Measurements from ENCODE around the gene ZBTB33.

Gene ZBTB33, protein sequence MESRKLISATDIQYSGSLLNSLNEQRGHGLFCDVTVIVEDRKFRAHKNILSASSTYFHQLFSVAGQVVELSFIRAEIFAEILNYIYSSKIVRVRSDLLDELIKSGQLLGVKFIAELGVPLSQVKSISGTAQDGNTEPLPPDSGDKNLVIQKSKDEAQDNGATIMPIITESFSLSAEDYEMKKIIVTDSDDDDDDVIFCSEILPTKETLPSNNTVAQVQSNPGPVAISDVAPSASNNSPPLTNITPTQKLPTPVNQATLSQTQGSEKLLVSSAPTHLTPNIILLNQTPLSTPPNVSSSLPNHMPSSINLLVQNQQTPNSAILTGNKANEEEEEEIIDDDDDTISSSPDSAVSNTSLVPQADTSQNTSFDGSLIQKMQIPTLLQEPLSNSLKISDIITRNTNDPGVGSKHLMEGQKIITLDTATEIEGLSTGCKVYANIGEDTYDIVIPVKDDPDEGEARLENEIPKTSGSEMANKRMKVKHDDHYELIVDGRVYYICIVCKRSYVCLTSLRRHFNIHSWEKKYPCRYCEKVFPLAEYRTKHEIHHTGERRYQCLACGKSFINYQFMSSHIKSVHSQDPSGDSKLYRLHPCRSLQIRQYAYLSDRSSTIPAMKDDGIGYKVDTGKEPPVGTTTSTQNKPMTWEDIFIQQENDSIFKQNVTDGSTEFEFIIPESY

DNA sequence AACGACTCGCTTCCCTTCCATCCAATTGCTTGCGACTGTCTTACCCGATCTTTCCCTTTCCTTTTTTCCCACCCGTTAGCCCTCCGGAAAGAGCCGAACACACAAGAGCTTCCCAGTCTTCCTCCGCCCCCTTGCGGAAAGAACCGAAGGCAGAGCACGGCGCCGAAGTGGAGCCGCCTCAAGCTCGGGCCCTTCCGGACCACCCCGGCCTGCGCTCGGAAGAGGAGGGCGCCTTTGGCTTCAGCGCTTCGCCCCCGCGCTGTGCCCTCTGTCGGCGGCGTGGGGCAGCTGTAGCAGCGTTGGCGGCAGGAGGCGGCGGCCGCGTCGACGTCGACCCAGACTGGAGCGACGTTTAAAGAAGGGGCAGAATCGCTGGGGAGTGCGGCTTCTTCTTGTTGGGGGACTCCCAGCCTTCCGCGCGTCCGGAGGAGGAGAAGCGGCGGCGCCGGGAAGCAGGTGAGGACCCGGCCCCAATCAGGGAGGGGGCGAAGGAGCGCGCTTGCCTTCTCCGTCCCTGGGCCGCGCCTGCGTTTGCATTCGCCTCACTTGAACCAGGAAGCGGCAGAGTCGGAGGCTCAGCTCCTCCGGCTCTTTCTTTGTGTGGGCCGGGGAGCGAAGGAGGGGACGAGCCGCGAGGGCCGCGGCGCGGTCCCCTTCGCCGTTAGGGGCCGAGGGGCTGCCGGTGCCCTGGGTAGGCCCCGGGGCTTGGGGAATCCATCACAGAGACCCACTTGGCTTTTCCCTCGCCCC is at the start of gene ZBTB33:
Gene ZBTB33 (plus strand): TSS at position 291 of the 750 bp plus-strand sequence. CDS start 2,604 bp downstream, outside the sequence.
- DNase-seq: peak; percentile 93

DNA sequence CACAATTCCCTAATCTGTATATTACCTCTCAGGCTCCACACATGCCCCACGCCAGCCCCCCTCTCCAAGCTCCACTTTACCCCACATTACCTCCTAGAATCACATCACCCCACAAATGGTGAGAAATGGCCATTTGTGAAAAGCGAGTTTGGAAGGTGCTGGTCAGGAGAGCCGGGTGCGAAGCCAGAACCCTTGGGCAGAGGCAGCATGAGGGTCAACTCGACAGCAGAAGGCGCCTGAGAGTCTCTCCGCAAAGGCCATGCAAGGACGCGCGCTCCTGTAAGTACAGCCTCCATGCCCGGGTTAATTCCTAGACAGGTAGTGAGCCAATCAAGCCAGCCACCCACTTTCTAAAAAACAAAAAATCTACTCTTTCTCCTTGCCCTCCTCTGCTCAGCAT is 49.8 kb upstream of the ZBTB33 start:
- DNase-seq: no peak

DNA sequence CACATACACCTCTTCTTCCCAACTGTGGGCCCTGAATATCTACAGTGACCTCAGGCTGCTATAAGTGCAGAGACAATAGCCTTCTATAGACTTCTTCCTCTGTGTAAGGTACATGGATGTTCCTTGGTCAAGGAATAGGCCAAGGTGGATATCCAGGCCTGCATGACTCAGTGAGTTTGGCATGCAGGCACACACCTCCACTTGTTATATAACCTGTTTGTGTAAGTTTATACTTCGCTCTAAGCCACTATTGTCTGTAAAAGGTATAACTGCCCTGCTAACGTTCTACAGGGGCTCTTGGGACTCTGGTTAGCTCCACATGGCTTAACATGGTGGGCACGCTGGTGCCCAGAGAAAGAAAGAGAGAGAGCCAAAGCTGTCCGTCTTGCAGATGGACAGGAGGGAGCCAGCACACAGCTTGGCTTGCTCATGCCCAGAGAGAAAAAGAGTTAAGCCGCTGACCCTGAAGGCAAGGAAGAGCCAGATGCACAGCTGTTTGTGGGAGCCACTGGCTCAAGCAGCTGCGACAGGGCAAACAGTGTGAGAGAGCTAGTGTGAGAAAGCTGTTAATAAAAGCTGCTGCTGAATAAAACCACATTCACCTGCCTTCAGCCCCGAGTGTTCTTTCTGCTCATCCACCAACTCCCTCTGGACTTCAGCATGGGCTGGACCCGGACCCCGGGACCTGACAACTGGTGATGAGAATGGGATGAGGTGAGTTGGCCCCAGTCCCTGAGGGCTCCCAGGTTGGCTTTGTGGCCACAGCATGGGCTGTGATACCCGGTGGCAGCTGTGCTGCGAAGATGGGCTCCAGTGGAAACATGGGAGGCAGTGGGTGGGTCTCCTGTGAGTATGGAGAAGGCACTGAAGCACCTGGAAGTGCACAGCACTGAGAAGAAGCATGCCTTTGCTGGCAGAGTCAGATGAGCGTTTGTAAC is 44.5 kb upstream of the ZBTB33 start:
- DNase-seq: no peak

DNA sequence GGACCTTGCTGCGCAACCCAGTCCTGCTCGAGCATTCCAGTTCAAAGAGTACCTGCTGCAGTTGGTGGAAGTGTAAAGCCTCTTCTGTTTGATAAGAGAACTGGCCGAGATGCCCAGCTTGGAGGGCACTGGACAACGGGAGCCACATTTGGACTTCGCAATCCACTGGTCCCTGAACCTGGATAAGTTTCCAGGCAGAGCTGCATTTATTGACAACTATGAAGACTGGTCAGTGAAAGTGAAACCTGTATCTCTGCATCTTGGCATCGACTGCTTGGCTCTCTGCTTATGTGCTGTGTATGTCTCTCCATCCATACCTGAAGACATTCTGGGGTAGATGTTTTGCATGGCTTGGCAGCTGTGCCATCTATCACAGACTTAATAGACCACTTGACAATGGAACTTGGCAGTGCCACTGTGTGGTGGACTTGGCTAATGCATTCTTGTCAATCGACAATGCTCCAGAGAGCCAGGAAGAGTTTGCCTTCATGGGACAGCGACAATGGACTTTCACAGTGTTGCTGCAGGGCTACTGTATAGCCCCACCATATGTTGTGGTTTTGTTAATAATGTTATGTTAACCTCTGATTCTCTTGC is 43.5 kb upstream of the ZBTB33 start:
- no peak for DNase-seq

DNA sequence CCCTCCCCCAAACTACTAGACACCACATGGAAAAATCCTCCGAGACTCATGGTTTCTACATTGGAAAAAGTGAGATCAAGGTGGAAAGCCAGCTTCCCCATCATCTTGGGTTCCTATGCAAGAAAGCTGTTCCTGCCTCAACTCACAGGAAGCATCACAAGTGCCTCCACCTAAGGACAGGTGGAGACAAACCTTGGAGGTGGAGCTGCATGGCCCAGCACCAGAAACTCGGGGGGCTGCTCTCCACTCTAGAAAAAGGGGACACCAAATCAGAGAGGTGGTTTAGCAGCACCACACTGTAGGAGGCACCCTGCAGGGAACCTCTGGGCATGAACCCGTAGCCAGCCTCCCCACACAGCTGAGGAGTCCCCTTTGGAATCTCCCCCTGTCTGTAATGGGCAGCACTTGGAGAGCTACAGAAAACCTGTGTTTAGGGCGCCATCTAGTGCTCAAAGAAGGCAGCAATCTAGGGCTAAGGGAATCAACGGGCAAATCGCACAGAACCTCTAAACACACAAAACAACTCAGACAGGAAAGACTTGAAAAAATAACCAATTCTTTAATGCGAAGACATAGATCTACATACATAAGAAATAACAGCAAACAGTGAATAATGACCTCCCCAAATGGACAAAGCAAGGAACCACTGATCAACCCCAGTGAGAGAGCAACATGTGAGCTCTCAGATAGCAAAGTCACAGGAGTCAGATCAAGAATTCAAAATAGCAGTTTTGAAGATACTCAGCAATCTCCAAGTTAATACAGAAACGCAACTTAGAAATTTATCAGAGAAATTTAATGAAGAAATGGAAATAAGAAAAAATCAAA is 37.0 kb upstream of the ZBTB33 start:
- peak; percentile 63 for DNase-seq

DNA sequence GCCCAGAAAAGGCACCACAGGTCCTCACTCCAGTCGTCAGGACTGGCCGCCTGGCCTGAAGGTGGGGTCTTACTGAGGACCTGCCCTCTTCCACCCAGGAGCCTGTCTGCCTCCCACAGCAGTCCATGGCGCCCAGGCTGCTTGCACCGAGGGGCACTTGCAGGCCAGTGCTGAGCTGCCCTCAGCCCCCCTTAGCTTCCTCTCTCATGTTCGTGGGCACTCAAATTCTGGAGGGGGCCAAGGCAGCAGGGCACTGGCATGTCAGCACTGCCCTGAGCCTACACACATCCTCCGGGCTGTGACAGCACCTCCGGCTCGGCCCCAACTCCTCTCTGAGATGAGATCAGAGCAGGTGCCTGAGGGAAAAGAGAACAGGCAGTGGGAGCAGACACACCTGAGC is 27.2 kb upstream of the ZBTB33 start:
- no peak for DNase-seq

DNA sequence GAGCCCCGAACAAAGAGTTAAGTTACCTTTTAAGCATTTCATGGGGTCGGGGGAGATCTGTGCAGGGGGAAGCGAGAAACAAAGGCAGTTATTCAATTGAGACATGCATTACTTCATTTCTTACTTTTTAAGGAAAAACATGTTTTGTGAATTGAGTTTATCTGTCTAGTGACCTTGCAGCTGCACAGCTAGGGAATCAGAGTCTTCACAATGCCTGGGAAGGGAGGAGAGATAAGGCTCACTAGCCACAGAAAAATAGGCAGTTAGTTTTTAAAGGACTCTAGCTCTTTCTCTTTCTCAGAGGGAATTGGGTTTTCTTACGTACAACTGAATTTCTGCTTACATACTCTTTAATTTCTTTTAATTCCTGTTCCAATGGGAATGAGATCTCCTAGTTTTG is 26.2 kb upstream of the ZBTB33 start:
- no peak for DNase-seq

DNA sequence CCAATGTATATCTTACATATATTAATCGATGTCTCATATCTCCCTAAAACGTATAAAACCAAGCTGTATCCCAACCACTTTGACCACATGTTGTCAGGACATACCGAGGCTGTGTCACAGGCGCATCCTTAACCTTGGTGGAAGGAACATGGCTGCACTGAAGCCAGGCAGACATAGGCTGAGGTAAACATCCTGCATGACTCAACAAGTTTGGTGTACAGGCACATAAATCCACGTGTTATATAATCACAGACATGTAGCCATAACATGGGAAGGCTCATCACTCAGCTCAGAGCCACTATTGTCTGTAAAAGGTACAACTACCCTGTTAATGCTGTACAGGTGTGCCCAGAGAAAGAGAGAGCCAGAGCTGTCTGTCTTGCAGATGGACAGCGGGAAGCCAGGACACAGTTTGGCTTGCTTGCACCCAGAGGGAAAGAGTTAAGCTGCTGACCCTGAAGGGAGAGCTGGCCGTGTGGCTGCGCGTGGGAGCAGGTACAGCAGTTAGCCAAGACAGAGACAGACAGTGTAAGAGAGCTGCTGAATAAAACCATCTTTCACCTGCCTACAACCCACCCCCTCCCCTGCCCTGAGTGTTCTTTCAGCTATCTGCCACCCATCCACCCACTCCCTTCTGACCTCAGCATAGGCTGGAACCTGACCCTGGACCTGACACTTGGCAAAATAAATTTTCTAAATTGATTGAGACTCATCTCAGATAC is 22.3 kb upstream of the ZBTB33 start:
- no peak for DNase-seq

DNA sequence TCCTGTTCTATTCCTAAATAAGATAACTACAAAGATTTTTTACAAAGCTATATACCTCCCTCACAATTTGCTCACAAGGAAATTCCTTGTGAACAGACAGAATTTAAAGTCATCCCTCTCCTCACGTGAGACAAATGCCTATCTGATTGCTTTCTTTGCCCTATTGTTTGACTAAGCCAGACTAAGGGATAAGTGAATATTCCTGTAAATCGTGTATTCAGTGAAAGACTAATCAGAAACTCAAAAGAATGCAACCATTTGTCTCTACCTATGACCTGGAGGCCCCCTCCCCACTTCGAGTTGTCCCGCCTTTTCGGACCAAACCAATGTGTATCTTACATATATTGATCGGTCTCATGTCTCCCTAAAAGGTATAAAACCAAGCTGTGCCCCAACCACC is 15.3 kb upstream of the ZBTB33 start:
- DNase-seq: no peak

DNA sequence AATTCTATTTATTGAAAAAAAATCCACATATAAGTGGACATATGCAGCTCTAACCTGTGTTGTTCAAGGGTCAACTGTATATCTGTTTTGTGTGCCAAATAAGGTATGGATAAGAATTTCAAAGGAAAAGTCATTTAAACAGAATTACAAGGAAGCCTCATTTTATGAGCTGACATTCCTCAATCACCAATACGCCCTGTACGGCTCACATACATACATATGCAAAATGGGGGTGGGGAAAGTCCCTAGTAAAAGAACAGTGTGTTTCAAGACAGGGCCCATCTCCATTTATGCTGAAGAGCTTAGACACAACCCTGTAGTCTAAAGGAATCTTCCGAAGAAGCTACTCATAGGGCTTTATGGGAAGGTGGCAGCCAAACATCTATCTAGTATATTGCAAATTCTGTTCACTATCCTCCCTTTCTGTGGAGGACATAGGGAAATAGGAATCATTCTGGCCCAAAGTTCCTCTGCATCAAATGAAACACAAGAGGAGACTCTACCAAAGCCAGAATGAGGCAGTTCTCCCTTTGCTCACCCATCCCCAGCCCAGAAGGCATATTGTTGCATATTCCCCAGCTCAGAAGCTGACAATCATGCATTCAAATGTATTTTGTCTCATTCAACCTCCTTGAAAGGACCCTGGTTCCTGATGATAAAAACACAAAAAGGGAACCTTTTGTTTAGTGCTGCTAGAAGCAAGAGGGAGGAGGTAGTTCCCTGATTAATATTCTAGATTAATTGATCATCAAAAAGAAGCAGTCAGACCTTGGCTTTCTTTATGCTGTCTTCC is 13.7 kb upstream of the ZBTB33 start:
- no peak for DNase-seq

DNA sequence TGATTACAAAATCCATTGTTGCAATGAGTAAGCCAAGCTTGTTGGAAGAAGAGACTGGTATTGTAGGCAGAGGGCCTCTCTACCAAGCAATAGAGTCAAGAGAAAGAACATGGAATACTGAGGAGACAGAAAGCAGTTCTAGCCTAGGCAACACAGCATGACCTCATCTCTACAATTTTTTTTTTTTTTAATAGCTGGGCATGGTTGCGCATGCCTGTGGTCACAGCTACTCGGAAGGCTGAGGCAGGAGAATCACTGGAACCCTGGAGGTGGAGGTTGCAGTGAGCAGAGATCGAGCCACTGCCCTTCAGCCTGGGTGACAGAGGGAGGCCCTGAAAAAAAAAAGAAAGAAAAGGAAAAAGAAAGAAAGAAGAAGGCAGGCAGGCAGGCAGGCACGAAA is 11.7 kb upstream of the ZBTB33 start:
- DNase-seq: no peak

DNA sequence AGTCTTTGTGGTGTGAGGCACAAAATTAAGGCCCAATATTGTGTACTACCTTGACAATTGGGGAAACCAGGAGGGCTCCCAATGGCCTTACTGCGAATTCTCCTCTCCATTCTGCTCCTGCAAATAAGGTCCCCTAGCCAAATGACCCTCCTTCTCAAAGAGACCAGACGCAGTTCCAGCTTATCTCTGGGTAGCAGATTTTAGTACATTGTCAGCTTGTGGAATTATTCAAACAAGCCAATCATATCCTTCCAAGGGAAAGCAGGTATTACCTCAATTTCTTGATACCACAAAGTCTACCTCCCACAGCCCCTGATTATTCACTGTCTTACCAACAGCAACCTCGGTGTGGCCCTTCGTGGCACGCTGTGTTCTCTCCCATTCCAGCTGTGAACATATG is 7.8 kb upstream of the ZBTB33 start:
- DNase-seq: no peak

DNA sequence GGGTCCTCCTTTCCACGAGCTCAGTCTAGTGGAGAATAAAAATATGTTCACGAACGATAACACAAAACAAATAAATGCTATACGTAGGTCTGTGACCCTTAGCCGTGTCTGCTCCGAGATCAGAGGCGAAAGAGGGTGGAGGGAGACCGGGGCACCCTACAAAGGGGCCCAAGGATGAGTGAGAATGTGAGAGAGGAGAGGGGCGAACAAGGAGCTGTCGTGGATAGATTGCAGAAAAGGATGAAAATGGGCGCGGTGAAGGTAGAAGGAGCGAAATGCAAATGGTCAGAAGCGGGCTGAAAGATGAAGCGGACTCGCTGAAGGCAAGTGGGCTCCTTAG is 6.2 kb upstream of the ZBTB33 start:
- no peak for DNase-seq

DNA sequence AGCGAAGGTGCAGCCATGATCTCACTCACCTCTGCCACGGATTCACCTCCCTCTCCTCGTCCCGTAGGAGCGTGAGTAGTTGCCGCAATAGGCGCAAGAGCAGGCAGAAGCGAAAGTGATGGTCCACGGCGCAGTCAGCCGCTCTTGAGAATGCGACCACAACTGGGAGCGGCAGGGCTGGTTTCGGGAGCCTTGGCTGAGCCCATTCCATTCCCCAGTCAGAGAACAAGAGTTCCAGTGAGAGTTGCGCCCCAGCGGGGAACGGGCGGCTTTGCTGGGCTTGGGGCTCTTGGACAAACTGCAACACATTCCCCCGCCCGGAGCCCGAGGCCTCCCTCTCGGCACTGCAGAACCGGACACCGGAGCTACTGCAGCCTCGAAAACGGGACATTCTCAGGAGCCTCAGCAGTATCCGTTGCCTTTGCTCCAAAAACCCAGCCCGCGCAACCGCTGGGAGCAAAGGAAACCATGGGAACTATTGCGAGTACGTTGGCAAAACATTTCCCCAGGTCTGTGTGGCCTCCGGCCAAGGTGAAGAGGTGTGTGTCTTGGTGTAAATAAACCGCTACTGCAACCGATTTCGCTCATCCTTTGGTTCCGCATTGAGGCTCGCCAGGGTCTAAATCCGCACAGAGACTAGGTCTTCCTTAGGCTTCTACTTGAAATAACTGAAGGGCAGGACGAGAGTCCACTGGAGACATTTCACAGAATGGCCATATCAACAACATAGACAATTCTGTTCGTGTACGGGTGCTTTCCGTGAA is 5.7 kb upstream of the ZBTB33 start:
- DNase-seq: peak; percentile 83

DNA sequence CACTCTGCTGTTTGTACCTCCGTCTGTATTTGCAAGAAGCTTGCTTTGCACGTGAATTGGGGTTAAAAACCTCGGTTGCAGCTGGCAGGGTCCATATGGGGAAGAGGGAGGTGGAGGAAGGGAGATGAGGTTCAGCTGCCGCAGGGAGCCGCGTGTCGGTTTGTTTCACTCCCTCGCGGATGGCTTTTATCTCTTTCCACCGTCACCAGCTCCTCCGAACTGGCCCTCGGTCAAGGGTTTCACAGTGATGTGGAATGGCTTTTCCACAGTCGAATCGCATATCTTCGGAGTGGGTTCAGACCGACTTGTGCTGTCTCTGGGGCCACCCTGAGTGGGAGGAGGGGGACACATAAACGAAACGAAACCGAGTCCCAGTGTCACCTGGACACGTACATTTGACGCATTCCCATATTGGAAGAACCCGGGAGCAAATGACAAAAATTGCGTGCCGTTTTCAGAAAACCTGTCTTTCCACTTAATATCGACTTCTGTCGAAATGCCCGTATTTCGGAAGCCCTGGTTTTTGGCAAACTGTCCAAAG is 929 bp downstream of the ZBTB33 start:
- DNase-seq: peak; percentile 57

DNA sequence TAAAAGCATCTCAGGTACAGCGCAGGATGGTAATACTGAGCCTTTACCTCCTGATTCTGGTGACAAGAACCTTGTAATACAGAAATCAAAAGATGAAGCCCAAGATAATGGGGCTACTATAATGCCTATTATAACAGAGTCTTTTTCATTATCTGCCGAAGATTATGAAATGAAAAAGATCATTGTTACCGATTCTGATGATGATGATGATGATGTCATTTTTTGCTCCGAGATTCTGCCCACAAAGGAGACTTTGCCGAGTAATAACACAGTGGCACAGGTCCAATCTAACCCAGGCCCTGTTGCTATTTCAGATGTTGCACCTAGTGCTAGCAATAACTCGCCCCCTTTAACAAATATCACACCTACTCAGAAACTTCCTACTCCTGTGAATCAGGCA is 3.2 kb downstream of the ZBTB33 start:
- DNase-seq: no peak

DNA sequence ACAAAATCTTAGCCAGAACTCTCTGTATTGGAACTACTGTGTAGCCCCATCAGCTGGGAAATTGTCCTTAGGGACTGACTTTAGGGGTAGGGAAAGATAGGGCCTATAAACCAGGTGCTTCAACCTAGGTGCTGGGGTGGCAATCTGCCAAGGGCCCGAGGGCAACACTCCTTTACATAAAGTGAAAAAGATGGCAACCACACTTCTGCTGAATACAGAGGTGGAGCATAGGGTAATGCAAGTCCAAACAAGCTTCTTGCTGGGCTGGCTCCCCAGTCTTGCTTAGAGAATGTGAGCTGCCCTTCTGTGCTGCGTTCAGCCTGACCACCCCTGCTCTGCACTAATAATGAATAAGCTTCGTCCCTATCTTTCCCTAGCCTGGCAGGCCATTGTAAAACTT is 9.8 kb downstream of the ZBTB33 start:
- DNase-seq: no peak

DNA sequence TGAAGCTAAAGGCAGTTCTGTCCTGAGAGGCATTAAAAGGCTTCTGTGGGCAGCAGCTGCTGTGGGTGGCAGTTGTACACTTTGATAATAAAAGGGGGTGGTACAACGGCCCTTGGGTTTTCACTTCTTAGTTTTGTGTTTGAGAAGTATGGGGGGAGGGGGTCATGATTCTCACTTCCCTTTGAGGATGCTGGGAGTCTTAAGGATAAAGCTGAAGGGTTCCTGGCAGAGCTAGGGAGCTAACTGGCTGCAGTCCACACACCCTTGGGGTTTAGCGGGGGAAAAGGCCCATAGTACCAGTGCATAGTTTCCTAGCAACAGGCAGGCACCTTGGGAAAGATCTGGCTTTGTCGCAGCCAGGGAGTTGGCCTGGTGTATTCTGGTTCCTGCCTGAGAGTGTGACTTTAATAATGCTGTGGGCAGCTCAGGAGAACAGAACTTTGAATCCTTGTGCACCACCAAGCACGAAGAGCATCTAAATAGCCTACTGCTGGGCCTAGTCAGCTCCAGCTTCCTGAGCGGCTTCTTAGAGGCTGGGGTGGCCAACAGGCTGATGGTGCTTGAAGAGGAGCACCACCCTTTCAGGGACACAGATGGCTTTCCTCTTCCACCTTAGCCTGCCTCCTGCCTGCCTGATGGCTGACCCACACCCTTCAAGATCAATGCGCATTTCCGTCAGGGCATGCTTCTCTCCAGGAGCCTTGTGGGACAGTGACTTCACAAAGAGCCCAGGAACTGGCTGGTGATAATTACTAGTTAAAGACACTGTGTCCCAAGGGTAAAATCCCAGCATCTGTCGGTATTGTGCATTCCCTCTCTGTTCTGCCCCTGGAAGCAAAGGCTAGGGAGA is 12.5 kb downstream of the ZBTB33 start:
- DNase-seq: peak; percentile 12

Measured in retina (tissue), 1 donor.